Fibroblast of skin of right biceps (primary cell): ENCODE data around the gene SLC25A48.
A peak's percentile ranks its signal among the peaks of the same experiment; 100 is the strongest.

Experiments used
- DNase-seq: peaks from one replicate; pipeline ENCODE4 v3.0.0-alpha.2; 2013

Gene SLC25A48

GRCh38 chr5:135859641-135860040 is 25.2 kb downstream of the SLC25A48 start:
- no peak for DNase-seq

GRCh38 chr5:135861641-135862040 is 27.2 kb downstream of the SLC25A48 start:
- DNase-seq = no peak

- no peak for DNase-seq
These were observed 27.6 kb downstream of the SLC25A48 start for GRCh38 chr5:135862086-135862485.

- DNase-seq = no peak
These were observed 28.3 kb downstream of the SLC25A48 start for GRCh38 chr5:135862744-135863143.

GRCh38 chr5:135864503-135865435 is 30.3 kb downstream of the SLC25A48 start:
- no peak for DNase-seq

GRCh38 chr5:135866016-135866415 is 31.6 kb downstream of the SLC25A48 start:
- DNase-seq = no peak

GRCh38 chr5:135867599-135867998 is 33.1 kb downstream of the SLC25A48 start:
- no peak for DNase-seq

- no peak for DNase-seq
These were observed 34.2 kb downstream of the SLC25A48 start for GRCh38 chr5:135868681-135869080.

- no peak for DNase-seq
These were observed 34.8 kb downstream of the SLC25A48 start for GRCh38 chr5:135869276-135869675.

- DNase-seq = no peak
These were observed 35.5 kb downstream of the SLC25A48 start for GRCh38 chr5:135869935-135870334.

- DNase-seq = no peak
These were observed 36.9 kb downstream of the SLC25A48 start for GRCh38 chr5:135871268-135871915.

- DNase-seq = no peak
These were observed 39.4 kb downstream of the SLC25A48 start for GRCh38 chr5:135873831-135874230.

GRCh38 chr5:135874461-135874860 is 40.0 kb downstream of the SLC25A48 start:
- no peak for DNase-seq

- DNase-seq = no peak
These were observed 41.1 kb downstream of the SLC25A48 start for GRCh38 chr5:135875567-135875966.

GRCh38 chr5:135876146-135876545 is 41.7 kb downstream of the SLC25A48 start:
- no peak for DNase-seq

- DNase-seq = no peak
These were observed 43.2 kb downstream of the SLC25A48 start for GRCh38 chr5:135877570-135878155.

GRCh38 chr5:135878156-135878620 is 43.7 kb downstream of the SLC25A48 start:
- DNase-seq = no peak

- no peak for DNase-seq
These were observed 45.1 kb downstream of the SLC25A48 start for GRCh38 chr5:135879591-135879990.

GRCh38 chr5:135880278-135880677 is 45.8 kb downstream of the SLC25A48 start:
- DNase-seq = peak; percentile 10

GRCh38 chr5:135880801-135881200 is 46.3 kb downstream of the SLC25A48 start:
- peak; percentile 9 for DNase-seq

- DNase-seq = no peak
These were observed 46.8 kb downstream of the SLC25A48 start for GRCh38 chr5:135881244-135881643.

- DNase-seq = no peak
These were observed 47.4 kb downstream of the SLC25A48 start for GRCh38 chr5:135881819-135882218.

GRCh38 chr5:135883026-135883425 is 48.6 kb downstream of the SLC25A48 start:
- DNase-seq = no peak

GRCh38 chr5:135883441-135883840 is 49.0 kb downstream of the SLC25A48 start:
- no peak for DNase-seq
